ENCODE results near the gene PTPRE.

Gene PTPRE

DNA sequence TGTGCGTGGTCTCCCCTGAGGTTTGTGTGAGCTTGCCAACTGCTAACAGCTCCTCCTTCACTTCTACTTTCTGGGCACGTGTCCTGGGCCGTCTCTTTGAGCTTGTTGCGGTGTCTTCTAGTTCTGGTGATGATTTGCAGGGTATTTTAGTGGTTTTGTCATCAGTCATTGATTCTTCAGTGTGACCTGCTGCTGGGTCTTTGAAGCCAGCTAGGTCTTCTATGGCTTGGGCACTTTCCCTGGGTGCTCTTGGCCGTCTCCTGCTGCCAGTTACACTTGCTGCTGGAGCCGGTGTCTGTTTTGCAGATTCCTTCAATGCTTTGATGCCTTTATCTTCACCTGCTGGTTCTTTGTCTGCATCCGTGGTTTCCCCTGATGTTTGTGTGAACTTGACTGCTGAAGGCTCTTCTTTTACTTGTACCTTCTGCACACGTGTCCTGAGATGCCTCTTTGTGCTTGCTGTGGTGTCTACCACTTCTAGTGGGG lies 196.4 kb downstream of the PTPRE start (continued):
- TF ChIP-seq ZNF423 (tag by site-specific recombination; IDR thresholded peaks at IDR 0.05) (no peak), ZNF658 (tag by site-specific recombination; IDR thresholded peaks at IDR 0.05) (no peak), TRIM28 (IDR thresholded peaks at IDR 0.05; ENCODE audit: borderline replicate concordance, low read length) (no peak), HOXC10 (CRISPR knock-in tag; IDR thresholded peaks at IDR 0.05) (no peak), KLF10 (tag by site-specific recombination; IDR thresholded peaks at IDR 0.05) (no peak), KLF8 (tag by site-specific recombination; IDR thresholded peaks at IDR 0.05) (no peak), MYNN (tag by site-specific recombination; IDR thresholded peaks at IDR 0.05; ENCODE audit: borderline replicate concordance) (no peak), ZNF521 (tag by site-specific recombination; IDR thresholded peaks at IDR 0.05) (no peak), ZNF701 (tag by site-specific recombination; IDR thresholded peaks at IDR 0.05) (no peak)
- TF ChIP-seq, protein P1, sequence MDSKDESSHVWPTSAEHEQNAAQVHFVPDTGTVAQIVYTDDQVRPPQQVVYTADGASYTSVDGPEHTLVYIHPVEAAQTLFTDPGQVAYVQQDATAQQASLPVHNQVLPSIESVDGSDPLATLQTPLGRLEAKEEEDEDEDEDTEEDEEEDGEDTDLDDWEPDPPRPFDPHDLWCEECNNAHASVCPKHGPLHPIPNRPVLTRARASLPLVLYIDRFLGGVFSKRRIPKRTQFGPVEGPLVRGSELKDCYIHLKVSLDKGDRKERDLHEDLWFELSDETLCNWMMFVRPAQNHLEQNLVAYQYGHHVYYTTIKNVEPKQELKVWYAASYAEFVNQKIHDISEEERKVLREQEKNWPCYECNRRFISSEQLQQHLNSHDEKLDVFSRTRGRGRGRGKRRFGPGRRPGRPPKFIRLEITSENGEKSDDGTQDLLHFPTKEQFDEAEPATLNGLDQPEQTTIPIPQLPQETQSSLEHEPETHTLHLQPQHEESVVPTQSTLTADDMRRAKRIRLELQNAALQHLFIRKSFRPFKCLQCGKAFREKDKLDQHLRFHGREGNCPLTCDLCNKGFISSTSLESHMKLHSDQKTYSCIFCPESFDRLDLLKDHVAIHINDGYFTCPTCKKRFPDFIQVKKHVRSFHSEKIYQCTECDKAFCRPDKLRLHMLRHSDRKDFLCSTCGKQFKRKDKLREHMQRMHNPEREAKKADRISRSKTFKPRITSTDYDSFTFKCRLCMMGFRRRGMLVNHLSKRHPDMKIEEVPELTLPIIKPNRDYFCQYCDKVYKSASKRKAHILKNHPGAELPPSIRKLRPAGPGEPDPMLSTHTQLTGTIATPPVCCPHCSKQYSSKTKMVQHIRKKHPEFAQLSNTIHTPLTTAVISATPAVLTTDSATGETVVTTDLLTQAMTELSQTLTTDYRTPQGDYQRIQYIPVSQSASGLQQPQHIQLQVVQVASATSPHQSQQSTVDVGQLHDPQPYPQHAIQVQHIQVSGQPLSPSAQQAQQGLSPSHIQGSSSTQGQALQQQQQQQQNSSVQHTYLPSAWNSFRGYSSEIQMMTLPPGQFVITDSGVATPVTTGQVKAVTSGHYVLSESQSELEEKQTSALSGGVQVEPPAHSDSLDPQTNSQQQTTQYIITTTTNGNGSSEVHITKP (tag by site-specific recombination; IDR thresholded peaks at IDR 0.05), result no peak

DNA sequence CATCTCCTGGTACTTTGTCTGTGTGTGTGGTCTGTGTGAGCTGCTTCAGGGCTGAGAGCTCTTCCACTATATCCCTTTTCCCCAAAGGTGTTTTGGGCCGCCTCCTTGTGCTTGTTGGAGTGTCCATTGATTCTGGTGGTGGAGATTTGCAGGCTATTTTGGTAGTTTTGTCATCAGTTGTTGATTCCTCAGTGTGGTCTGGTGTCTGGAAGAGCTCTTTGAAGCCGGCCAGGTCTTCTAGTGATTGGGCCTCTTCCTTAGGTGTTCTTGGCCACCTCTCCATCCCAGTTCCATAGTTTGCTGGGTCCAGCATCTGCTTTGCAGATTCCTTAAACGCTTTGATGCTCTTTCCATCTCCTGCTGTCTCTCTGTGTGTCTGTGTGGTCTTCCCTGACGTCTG lies 198.5 kb downstream of the PTPRE start:
- ChIA-PET POLR2A (no interaction called here), CTCF (interaction anchor here (0.9 to 3.5 kb wide), 2 partner anchors 12 to 104 kb away, joined by 3 to 14 read pairs; no protein-coding TSS in a partner anchor)
- Histone ChIP-seq H3K4me1 (ENCODE audit: control insufficient read depth, insufficient read depth, low read length) (no peaks in the 10 kb centered on the region), H3K4me3 (ENCODE audit: low read depth, low read length) (no peak overlapping the region), H3K27ac (ENCODE audit: extremely low read depth, low read depth, low read length) (no peak overlapping the region), H3K36me3 (ENCODE audit: control insufficient read depth in 2 of 2, insufficient read depth in 1 of 2, low read length in 2 of 2) (peaks cover 92 to 100% of the 10 kb centered on the region in 2 experiments), H3K9me3 (ENCODE audit: control insufficient read depth, insufficient read depth, low read depth, low read length) (no peaks in the 10 kb centered on the region)
- TF ChIP-seq ZNF2 (tag by site-specific recombination; IDR thresholded peaks at IDR 0.05) (no peak), KLF7 (tag by site-specific recombination; IDR thresholded peaks at IDR 0.05; ENCODE audit: borderline replicate concordance) (no peak), OSR2 (tag by site-specific recombination; IDR thresholded peaks at IDR 0.05) (no peak), ZNF560 (tag by site-specific recombination; IDR thresholded peaks at IDR 0.05; ENCODE audit: borderline replicate concordance) (no peak)
- TF ChIP-seq, protein P2, sequence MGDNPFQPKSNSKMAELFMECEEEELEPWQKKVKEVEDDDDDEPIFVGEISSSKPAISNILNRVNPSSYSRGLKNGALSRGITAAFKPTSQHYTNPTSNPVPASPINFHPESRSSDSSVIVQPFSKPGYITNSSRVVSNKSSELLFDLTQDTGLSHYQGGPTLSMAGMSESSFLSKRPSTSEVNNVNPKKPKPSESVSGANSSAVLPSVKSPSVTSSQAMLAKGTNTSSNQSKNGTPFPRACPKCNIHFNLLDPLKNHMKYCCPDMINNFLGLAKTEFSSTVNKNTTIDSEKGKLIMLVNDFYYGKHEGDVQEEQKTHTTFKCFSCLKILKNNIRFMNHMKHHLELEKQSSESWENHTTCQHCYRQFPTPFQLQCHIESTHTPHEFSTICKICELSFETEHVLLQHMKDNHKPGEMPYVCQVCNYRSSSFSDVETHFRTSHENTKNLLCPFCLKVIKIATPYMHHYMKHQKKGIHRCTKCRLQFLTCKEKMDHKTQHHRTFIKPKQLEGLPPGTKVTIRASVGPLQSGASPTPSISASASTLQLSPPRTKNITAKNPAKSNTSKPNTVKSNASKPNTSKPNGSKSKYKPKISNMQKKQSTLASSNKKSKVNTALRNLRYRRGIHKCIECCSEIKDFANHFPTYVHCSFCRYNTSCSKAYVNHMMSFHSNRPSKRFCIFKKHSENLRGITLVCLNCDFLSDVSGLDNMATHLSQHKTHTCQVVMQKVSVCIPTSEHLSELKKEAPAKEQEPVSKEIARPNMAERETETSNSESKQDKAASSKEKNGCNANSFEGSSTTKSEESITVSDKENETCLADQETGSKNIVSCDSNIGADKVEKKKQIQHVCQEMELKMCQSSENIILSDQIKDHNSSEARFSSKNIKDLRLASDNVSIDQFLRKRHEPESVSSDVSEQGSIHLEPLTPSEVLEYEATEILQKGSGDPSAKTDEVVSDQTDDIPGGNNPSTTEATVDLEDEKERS (tag by site-specific recombination; IDR thresholded peaks at IDR 0.05), result no peak
- TF ChIP-seq, protein P3, sequence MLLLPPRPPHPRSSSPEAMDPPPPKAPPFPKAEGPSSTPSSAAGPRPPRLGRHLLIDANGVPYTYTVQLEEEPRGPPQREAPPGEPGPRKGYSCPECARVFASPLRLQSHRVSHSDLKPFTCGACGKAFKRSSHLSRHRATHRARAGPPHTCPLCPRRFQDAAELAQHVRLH (tag by site-specific recombination; IDR thresholded peaks at IDR 0.05), result no peak
- TF ChIP-seq, protein P4, sequence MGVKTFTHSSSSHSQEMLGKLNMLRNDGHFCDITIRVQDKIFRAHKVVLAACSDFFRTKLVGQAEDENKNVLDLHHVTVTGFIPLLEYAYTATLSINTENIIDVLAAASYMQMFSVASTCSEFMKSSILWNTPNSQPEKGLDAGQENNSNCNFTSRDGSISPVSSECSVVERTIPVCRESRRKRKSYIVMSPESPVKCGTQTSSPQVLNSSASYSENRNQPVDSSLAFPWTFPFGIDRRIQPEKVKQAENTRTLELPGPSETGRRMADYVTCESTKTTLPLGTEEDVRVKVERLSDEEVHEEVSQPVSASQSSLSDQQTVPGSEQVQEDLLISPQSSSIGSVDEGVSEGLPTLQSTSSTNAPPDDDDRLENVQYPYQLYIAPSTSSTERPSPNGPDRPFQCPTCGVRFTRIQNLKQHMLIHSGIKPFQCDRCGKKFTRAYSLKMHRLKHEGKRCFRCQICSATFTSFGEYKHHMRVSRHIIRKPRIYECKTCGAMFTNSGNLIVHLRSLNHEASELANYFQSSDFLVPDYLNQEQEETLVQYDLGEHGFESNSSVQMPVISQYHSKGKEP (tag by site-specific recombination; IDR thresholded peaks at IDR 0.05), result no peak
- TF ChIP-seq, protein P5, sequence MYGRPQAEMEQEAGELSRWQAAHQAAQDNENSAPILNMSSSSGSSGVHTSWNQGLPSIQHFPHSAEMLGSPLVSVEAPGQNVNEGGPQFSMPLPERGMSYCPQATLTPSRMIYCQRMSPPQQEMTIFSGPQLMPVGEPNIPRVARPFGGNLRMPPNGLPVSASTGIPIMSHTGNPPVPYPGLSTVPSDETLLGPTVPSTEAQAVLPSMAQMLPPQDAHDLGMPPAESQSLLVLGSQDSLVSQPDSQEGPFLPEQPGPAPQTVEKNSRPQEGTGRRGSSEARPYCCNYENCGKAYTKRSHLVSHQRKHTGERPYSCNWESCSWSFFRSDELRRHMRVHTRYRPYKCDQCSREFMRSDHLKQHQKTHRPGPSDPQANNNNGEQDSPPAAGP (tag by site-specific recombination; IDR thresholded peaks at IDR 0.05), result no peak
- TF ChIP-seq, protein P6, sequence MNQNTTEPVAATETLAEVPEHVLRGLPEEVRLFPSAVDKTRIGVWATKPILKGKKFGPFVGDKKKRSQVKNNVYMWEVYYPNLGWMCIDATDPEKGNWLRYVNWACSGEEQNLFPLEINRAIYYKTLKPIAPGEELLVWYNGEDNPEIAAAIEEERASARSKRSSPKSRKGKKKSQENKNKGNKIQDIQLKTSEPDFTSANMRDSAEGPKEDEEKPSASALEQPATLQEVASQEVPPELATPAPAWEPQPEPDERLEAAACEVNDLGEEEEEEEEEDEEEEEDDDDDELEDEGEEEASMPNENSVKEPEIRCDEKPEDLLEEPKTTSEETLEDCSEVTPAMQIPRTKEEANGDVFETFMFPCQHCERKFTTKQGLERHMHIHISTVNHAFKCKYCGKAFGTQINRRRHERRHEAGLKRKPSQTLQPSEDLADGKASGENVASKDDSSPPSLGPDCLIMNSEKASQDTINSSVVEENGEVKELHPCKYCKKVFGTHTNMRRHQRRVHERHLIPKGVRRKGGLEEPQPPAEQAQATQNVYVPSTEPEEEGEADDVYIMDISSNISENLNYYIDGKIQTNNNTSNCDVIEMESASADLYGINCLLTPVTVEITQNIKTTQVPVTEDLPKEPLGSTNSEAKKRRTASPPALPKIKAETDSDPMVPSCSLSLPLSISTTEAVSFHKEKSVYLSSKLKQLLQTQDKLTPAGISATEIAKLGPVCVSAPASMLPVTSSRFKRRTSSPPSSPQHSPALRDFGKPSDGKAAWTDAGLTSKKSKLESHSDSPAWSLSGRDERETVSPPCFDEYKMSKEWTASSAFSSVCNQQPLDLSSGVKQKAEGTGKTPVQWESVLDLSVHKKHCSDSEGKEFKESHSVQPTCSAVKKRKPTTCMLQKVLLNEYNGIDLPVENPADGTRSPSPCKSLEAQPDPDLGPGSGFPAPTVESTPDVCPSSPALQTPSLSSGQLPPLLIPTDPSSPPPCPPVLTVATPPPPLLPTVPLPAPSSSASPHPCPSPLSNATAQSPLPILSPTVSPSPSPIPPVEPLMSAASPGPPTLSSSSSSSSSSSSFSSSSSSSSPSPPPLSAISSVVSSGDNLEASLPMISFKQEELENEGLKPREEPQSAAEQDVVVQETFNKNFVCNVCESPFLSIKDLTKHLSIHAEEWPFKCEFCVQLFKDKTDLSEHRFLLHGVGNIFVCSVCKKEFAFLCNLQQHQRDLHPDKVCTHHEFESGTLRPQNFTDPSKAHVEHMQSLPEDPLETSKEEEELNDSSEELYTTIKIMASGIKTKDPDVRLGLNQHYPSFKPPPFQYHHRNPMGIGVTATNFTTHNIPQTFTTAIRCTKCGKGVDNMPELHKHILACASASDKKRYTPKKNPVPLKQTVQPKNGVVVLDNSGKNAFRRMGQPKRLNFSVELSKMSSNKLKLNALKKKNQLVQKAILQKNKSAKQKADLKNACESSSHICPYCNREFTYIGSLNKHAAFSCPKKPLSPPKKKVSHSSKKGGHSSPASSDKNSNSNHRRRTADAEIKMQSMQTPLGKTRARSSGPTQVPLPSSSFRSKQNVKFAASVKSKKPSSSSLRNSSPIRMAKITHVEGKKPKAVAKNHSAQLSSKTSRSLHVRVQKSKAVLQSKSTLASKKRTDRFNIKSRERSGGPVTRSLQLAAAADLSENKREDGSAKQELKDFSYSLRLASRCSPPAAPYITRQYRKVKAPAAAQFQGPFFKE (tag by site-specific recombination; IDR thresholded peaks at IDR 0.05; ENCODE audit: borderline replicate concordance), result no peak
- TF ChIP-seq, protein P7, sequence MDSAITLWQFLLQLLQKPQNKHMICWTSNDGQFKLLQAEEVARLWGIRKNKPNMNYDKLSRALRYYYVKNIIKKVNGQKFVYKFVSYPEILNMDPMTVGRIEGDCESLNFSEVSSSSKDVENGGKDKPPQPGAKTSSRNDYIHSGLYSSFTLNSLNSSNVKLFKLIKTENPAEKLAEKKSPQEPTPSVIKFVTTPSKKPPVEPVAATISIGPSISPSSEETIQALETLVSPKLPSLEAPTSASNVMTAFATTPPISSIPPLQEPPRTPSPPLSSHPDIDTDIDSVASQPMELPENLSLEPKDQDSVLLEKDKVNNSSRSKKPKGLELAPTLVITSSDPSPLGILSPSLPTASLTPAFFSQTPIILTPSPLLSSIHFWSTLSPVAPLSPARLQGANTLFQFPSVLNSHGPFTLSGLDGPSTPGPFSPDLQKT (IDR thresholded peaks at IDR 0.05; ENCODE audit: borderline replicate concordance, low read depth, low read length), result no peak
